ENCODE measurements around the gene LRRC49.

- TF ChIP-seq POLR2A (IDR thresholded peaks at IDR 0.05) (no peak), CTCF (IDR thresholded peaks at IDR 0.05) (no peak), POLR2AphosphoS5 (IDR thresholded peaks at IDR 0.05) (no peak), EP300 (IDR thresholded peaks at IDR 0.05) (no peak)
These were observed 32.6 kb upstream of the LRRC49 start for GRCh38 chr15:70859998-70860397.

Measured in upper lobe of left lung (tissue), 4 donors.